WTC11 (cell line): Measurements from ENCODE around the gene UBE2H. TPM values are rescaled to one million over a fixed set of nuclear protein-coding genes. Genes with fewer than 3 reads are reported as not detected.

Experiments used
- ATAC-seq: fragments of 200-7000 bp; cut with Tn5 transposase; 2 replicates; pipeline ENCODE4 v1.10.0; 2021; ENCODE audit warnings: mild to moderate bottlenecking, moderate library complexity
- CTCF ChIA-PET: fragments of 300-600 bp; sonication (Branson Sonifier 250); formaldehyde crosslinking; loops from one replicate; lab custom pipeline; 2021; ENCODE audit warnings: antibody characterized with exemption; lab: Charles Lee
- POLR2A ChIA-PET: fragments of 350-600 bp; sonication (Branson Sonifier 250); formaldehyde crosslinking; loops from one replicate; lab custom pipeline; 2021; ENCODE audit warnings: antibody characterized with exemption; lab: Charles Lee
- DNase-seq: peaks from one replicate; pipeline ENCODE4 v3.0.0; 2021; ENCODE audit warnings: low spot score
- H3K27ac Mint-ChIP-seq: 2 replicates; pipeline ENCODE4 v1.8.0; 2021; ENCODE audit warnings: mixed read lengths
- H3K27me3 Mint-ChIP-seq: 2 replicates; pipeline ENCODE4 v1.8.0; 2021; ENCODE audit warnings: low read depth, mild to moderate bottlenecking, moderate library complexity, mixed read lengths
- H3K36me3 Mint-ChIP-seq: 2 replicates; pipeline ENCODE4 v1.8.0; 2021; ENCODE audit warnings: mixed read lengths
- H3K4me1 Mint-ChIP-seq: 2 replicates; pipeline ENCODE4 v1.8.0; 2022; ENCODE audit warnings: mixed read lengths
- H3K4me3 Mint-ChIP-seq: 2 replicates; pipeline ENCODE4 v1.8.0; 2021; ENCODE audit warnings: mild to moderate bottlenecking, moderate library complexity, mixed read lengths
- H3K9me3 Mint-ChIP-seq: 2 replicates; pipeline ENCODE4 v1.8.0; 2021; ENCODE audit warnings: mixed read lengths
- ATF2 ChIP-seq: sonication (generic); formaldehyde crosslinking; IDR thresholded peaks from 2 replicates; pipeline ENCODE4 v1.8.1; 2022; ENCODE audit warnings: low read depth, missing genetic modification reagents, borderline replicate concordance
- CBFB ChIP-seq: sonication (generic); formaldehyde crosslinking; IDR thresholded peaks from 2 replicates; pipeline ENCODE4 v1.8.1; 2022; ENCODE audit warnings: mild to moderate bottlenecking, low read depth, missing genetic modification reagents
- CREM ChIP-seq: sonication (generic); formaldehyde crosslinking; IDR thresholded peaks from 2 replicates; pipeline ENCODE4 v1.8.1; 2022; ENCODE audit warnings: mild to moderate bottlenecking, missing genetic modification reagents, moderate library complexity
- CTCF ChIP-seq: fragments of 200-600 bp; IDR thresholded peaks from 2 replicates; pipeline ENCODE4 v1.8.0; 2022; ENCODE audit warnings: antibody characterized with exemption
- E2F1 ChIP-seq: sonication (generic); formaldehyde crosslinking; IDR thresholded peaks from 2 replicates; pipeline ENCODE4 v1.8.0; 2022; ENCODE audit warnings: mild to moderate bottlenecking, missing genetic modification reagents
- IRF2 ChIP-seq: sonication (generic); formaldehyde crosslinking; IDR thresholded peaks from 2 replicates; pipeline ENCODE4 v1.8.0; 2022; ENCODE audit warnings: low read depth, missing genetic modification reagents, borderline replicate concordance
- JAZF1 ChIP-seq: fragments of 250-450 bp; sonication (Bioruptor Pico); IDR thresholded peaks from 2 replicates; pipeline ENCODE4 v1.9.0; 2021; ENCODE audit warnings: moderate library complexity, mild to moderate bottlenecking, inconsistent platforms
- MXD4 ChIP-seq: fragments of 250-450 bp; sonication (Bioruptor Pico); IDR thresholded peaks from 2 replicates; pipeline ENCODE4 v1.8.0; 2021; ENCODE audit warnings: mild to moderate bottlenecking, moderate library complexity, borderline replicate concordance
- NFYB ChIP-seq: sonication (generic); formaldehyde crosslinking; conservative IDR thresholded peaks from 2 replicates; pipeline ENCODE4 v1.8.0; 2022; ENCODE audit warnings: low read depth, missing genetic modification reagents
- PRDM15 ChIP-seq: sonication (generic); formaldehyde crosslinking; IDR thresholded peaks from 2 replicates; pipeline ENCODE4 v1.8.0; 2022; ENCODE audit warnings: missing genetic modification reagents
- STAT6 ChIP-seq: sonication (generic); formaldehyde crosslinking; conservative IDR thresholded peaks from 2 replicates; pipeline ENCODE4 v1.8.1; 2023; ENCODE audit warnings: mild to moderate bottlenecking, low read depth, missing genetic modification reagents, moderate library complexity
- TP53 ChIP-seq: sonication (generic); formaldehyde crosslinking; IDR thresholded peaks from 2 replicates; pipeline ENCODE4 v1.8.1; 2023; ENCODE audit warnings: mild to moderate bottlenecking, missing genetic modification reagents
- ZBTB21 ChIP-seq: sonication (generic); formaldehyde crosslinking; IDR thresholded peaks from 2 replicates; pipeline ENCODE4 v1.8.1; 2023; ENCODE audit warnings: mild to moderate bottlenecking, missing genetic modification reagents, borderline replicate concordance
- ZNF232 ChIP-seq: sonication (generic); formaldehyde crosslinking; IDR thresholded peaks from 2 replicates; pipeline ENCODE4 v1.8.0; 2022; ENCODE audit warnings: mild to moderate bottlenecking, missing genetic modification reagents
- ZNF317 ChIP-seq: sonication (generic); formaldehyde crosslinking; IDR thresholded peaks from 2 replicates; pipeline ENCODE4 v1.8.1; 2023; ENCODE audit warnings: low read depth, mild to moderate bottlenecking, moderate library complexity, missing genetic modification reagents, borderline replicate concordance
- total RNA-seq: library from RNA; stranded (reverse); gene quantifications from 3 replicates; pipeline ENCODE4 v1.2.3, GENCODE V29; 2021
- TF ChIP-seq, protein P1 (sequence below): sonication (generic); formaldehyde crosslinking; IDR thresholded peaks from 2 replicates; pipeline ENCODE4 v1.8.1; 2023; ENCODE audit warnings: mild to moderate bottlenecking, missing genetic modification reagents
- TF ChIP-seq, protein P2 (sequence below): sonication (generic); formaldehyde crosslinking; IDR thresholded peaks from 2 replicates; pipeline ENCODE4 v1.8.1; 2022; ENCODE audit warnings: missing genetic modification reagents, borderline replicate concordance

The UBE2H gene
- total RNA-seq, 1 experiment from 2014 or later: 55.0 TPM

DNA sequence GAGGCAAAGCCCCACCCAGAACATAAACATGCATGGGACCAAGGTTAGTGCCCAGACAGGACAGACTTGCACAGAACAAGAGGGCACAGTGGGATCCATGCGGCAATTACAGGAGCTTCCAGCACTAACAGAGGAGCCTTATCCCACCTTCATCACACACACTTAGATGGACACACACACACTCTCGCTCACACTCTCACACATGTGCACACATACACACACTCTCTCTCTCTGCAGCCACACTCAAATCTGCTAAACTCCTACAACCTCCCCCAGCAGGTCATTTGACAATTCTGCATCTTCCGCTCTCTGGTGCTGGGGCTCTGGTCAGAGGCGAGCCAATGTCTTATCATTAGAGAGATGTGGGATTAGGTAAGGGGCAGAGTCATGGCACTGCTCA lies 120.5 kb downstream of the UBE2H start:
- Mint-ChIP-seq H3K36me3 (peaks cover 13% of the 10 kb centered on the region), H3K9me3 (no peaks in the 10 kb centered on the region), H3K27ac (no peak overlapping the region), H3K4me3 (no peak overlapping the region), H3K4me1 (peaks cover 81% of the 10 kb centered on the region), H3K27me3 (no peaks in the 10 kb centered on the region; the same call in 1 of the 2 replicates)
- ChIA-PET POLR2A (no interaction called here), CTCF (interaction anchor here (0.5 kb wide), 1 partner anchor 178 kb away, joined by 3 read pairs; no protein-coding TSS in a partner anchor)
- TF ChIP-seq MXD4 (no peak), JAZF1 (CRISPR knock-in tag) (no peak), ZNF317 (CRISPR knock-in tag) (no peak), E2F1 (CRISPR knock-in tag) (no peak), NFYB (CRISPR knock-in tag) (no peak), IRF2 (CRISPR knock-in tag) (no peak), CBFB (CRISPR knock-in tag) (no peak), STAT6 (no peak), ATF2 (CRISPR knock-in tag) (no peak)
- TF ChIP-seq, protein P1, sequence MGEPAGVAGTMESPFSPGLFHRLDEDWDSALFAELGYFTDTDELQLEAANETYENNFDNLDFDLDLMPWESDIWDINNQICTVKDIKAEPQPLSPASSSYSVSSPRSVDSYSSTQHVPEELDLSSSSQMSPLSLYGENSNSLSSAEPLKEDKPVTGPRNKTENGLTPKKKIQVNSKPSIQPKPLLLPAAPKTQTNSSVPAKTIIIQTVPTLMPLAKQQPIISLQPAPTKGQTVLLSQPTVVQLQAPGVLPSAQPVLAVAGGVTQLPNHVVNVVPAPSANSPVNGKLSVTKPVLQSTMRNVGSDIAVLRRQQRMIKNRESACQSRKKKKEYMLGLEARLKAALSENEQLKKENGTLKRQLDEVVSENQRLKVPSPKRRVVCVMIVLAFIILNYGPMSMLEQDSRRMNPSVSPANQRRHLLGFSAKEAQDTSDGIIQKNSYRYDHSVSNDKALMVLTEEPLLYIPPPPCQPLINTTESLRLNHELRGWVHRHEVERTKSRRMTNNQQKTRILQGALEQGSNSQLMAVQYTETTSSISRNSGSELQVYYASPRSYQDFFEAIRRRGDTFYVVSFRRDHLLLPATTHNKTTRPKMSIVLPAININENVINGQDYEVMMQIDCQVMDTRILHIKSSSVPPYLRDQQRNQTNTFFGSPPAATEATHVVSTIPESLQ (CRISPR knock-in tag): no peak
- ATAC-seq: no peak
- no peak for DNase-seq

- DNase-seq (no peak), ATAC-seq (no peak)
- ChIA-PET CTCF (interaction anchor here (4.3 kb wide), 1 partner anchor 179 kb away, joined by 54 read pairs; no protein-coding TSS in a partner anchor), POLR2A (interaction anchor here (0.7 kb wide), 1 partner anchor 179 kb away, joined by 8 read pairs; no protein-coding TSS in a partner anchor)
- no peak overlapping the region for H3K4me3 Mint-ChIP-seq
- no peaks in the 10 kb centered on the region; the same call in 1 of the 2 replicates for H3K27me3 Mint-ChIP-seq
- peaks cover 13% of the 10 kb centered on the region for H3K36me3 Mint-ChIP-seq
- H3K9me3 Mint-ChIP-seq: no peaks in the 10 kb centered on the region
- H3K27ac Mint-ChIP-seq: no peak overlapping the region
- H3K4me1 Mint-ChIP-seq: peaks cover 76% of the 10 kb centered on the region
- TF ChIP-seq CREM (CRISPR knock-in tag) (no peak), TP53 (CRISPR knock-in tag) (no peak), CTCF (no peak), ZBTB21 (CRISPR knock-in tag) (no peak), ZNF232 (no peak), PRDM15 (CRISPR knock-in tag) (no peak), MXD4 (no peak)
- TF ChIP-seq, protein P2, sequence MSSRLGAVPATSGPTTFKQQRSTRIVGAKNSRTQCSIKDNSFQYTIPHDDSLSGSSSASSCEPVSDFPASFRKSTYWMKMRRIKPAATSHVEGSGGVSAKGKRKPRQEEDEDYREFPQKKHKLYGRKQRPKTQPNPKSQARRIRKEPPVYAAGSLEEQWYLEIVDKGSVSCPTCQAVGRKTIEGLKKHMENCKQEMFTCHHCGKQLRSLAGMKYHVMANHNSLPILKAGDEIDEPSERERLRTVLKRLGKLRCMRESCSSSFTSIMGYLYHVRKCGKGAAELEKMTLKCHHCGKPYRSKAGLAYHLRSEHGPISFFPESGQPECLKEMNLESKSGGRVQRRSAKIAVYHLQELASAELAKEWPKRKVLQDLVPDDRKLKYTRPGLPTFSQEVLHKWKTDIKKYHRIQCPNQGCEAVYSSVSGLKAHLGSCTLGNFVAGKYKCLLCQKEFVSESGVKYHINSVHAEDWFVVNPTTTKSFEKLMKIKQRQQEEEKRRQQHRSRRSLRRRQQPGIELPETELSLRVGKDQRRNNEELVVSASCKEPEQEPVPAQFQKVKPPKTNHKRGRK (CRISPR knock-in tag): no peak
Observed at GRCh38 chr7:129831424-129832058, 121.2 kb downstream of the UBE2H start.
